Measurements from ENCODE around the gene JMJD8. TPM values are rescaled to one million over a fixed set of nuclear protein-coding genes. Genes with fewer than 3 reads are reported as not detected.

The JMJD8 gene
- total RNA-seq, 2 experiments from 2014 or later, result 22.0 to 23.6 TPM

GRCh38 chr16:645852-646678 lies 38.1 kb downstream of the JMJD8 start:
- H3K9me3 ChIP-seq (ENCODE audit: control insufficient read depth in 1 of 2, insufficient read depth in 1 of 2, low read length in 2 of 2), result no peaks in the 10 kb centered on the region
- intact Hi-C loops (cut with DNase I, micrococcal nuclease), result no loop called here
- no peak overlapping the region for H3K27ac Mint-ChIP-seq
- H3K27ac ChIP-seq (ENCODE audit: low read depth in 1 of 2, low read length in 2 of 2), result no peak overlapping the region
- H3K36me3 ChIP-seq (ENCODE audit: insufficient read depth, low read length), result no peaks in the 10 kb centered on the region
- H3K9me3 Mint-ChIP-seq, result no peaks in the 10 kb centered on the region
- H3K27me3 Mint-ChIP-seq, result no peaks in the 10 kb centered on the region
- H3K4me1 ChIP-seq (ENCODE audit: insufficient read depth, low read length), result peaks cover 44% of the 10 kb centered on the region
- H3K4me3 ChIP-seq (ENCODE audit: low read length), result no peak overlapping the region
- no peaks in the 10 kb centered on the region for H3K27me3 ChIP-seq (ENCODE audit: control insufficient read depth in 1 of 2, insufficient read depth in 2 of 2, low read length in 2 of 2)
- ATAC-seq (ENCODE audit: poor library complexity) (no peak), DNase-seq (no peak)
- ChIA-PET CTCF (no interaction called here), POLR2A (no interaction called here)
- no peak for TF ChIP-seq CTCF (IDR thresholded peaks at IDR 0.05)
- no peak overlapping the region for H3K4me3 Mint-ChIP-seq
- no peaks in the 10 kb centered on the region for H3K36me3 Mint-ChIP-seq (ENCODE audit: low read depth)
- no peaks in the 10 kb centered on the region for H3K4me1 Mint-ChIP-seq (ENCODE audit: low read depth)

- peaks cover 41% of the 10 kb centered on the region for H3K4me1 ChIP-seq (ENCODE audit: insufficient read depth, low read length)
- Mint-ChIP-seq H3K36me3 (ENCODE audit: low read depth) (no peaks in the 10 kb centered on the region), H3K4me3 (peak overlapping the region; percentile 81), H3K27ac (peak overlapping the region; percentile 30), H3K27me3 (no peaks in the 10 kb centered on the region), H3K9me3 (no peaks in the 10 kb centered on the region), H3K4me1 (ENCODE audit: low read depth) (no peaks in the 10 kb centered on the region)
- DNase-seq (no peak), ATAC-seq (ENCODE audit: poor library complexity) (no peak)
- intact Hi-C loops (cut with DNase I, micrococcal nuclease), result no loop called here
- no peak for TF ChIP-seq CTCF (IDR thresholded peaks at IDR 0.05)
- H3K9me3 ChIP-seq (ENCODE audit: control insufficient read depth in 1 of 2, insufficient read depth in 1 of 2, low read length in 2 of 2), result no peaks in the 10 kb centered on the region
- ChIA-PET CTCF (no interaction called here), POLR2A (no interaction called here)
- H3K36me3 ChIP-seq (ENCODE audit: insufficient read depth, low read length), result no peaks in the 10 kb centered on the region
- no peaks in the 10 kb centered on the region for H3K27me3 ChIP-seq (ENCODE audit: control insufficient read depth in 1 of 2, insufficient read depth in 2 of 2, low read length in 2 of 2)
- H3K27ac ChIP-seq (ENCODE audit: low read depth in 1 of 2, low read length in 2 of 2), result no peak overlapping the region
- no peak overlapping the region for H3K4me3 ChIP-seq (ENCODE audit: low read length)
Observed at GRCh38 chr16:644556-644955, 39.6 kb downstream of the JMJD8 start.

- Histone ChIP-seq H3K4me1 (ENCODE audit: insufficient read depth, low read length) (peaks cover 31% of the 10 kb centered on the region), H3K36me3 (ENCODE audit: insufficient read depth, low read length) (no peaks in the 10 kb centered on the region), H3K9me3 (ENCODE audit: control insufficient read depth in 1 of 2, insufficient read depth in 1 of 2, low read length in 2 of 2) (peaks cover 0 to under 1% of the 10 kb centered on the region in 2 experiments), H3K4me3 (ENCODE audit: low read length) (peak overlapping the region; percentile 54), H3K27ac (ENCODE audit: low read depth in 1 of 2, low read length in 2 of 2) (no peak overlapping the region), H3K27me3 (ENCODE audit: control insufficient read depth in 1 of 2, insufficient read depth in 2 of 2, low read length in 2 of 2) (no peaks in the 10 kb centered on the region)
- Mint-ChIP-seq H3K27ac (no peak overlapping the region), H3K9me3 (no peaks in the 10 kb centered on the region), H3K4me3 (peak overlapping the region; percentile 81), H3K4me1 (ENCODE audit: low read depth) (no peaks in the 10 kb centered on the region), H3K27me3 (no peaks in the 10 kb centered on the region), H3K36me3 (ENCODE audit: low read depth) (no peaks in the 10 kb centered on the region)
- intact Hi-C loops (cut with DNase I, micrococcal nuclease), result no loop called here
- DNase-seq (no peak), ATAC-seq (ENCODE audit: poor library complexity) (no peak)
- ChIA-PET POLR2A (interaction anchor here (1.0 kb wide), 2 partner anchors 24 to 52 kb away, joined by 3 to 4 read pairs; no protein-coding TSS in a partner anchor), CTCF (no interaction called here)
- TF ChIP-seq CTCF (IDR thresholded peaks at IDR 0.05), result no peak
Observed at GRCh38 chr16:643050-643368, 41.1 kb downstream of the JMJD8 start.

Data from CD4-positive, alpha-beta T cell (primary cell).